ENCODE measurements around the gene NEK2.
A peak's percentile ranks its signal among the peaks of the same experiment; 100 is the strongest.
"Not testable (repeated sequence)": the region's sequence is repeated elsewhere in the genome, so short reads cannot be mapped to it uniquely, and the experiment has no call there.

The NEK2 gene

DNA sequence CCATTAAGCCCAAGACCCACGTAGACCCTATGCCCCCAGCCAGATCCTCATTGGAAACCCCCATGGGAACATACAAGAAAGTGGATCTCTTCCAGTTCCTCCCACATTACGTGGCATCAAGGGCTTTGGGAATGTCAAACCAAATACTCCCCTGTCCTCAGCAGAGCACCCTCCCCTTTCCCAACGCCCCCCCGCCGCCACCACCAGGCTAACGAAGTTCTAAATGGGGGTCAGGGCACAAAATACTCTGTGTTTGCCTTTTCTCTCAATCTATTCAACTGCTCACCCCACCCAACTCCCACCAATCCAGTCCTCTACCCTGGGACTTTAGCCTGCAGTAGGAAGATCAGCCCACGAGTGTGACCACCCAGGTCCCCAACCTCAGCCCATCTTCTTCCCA, 24.5 kb downstream of the NEK2 start:
- DNase-seq (ENCODE audit: low spot score) = no peak

DNA sequence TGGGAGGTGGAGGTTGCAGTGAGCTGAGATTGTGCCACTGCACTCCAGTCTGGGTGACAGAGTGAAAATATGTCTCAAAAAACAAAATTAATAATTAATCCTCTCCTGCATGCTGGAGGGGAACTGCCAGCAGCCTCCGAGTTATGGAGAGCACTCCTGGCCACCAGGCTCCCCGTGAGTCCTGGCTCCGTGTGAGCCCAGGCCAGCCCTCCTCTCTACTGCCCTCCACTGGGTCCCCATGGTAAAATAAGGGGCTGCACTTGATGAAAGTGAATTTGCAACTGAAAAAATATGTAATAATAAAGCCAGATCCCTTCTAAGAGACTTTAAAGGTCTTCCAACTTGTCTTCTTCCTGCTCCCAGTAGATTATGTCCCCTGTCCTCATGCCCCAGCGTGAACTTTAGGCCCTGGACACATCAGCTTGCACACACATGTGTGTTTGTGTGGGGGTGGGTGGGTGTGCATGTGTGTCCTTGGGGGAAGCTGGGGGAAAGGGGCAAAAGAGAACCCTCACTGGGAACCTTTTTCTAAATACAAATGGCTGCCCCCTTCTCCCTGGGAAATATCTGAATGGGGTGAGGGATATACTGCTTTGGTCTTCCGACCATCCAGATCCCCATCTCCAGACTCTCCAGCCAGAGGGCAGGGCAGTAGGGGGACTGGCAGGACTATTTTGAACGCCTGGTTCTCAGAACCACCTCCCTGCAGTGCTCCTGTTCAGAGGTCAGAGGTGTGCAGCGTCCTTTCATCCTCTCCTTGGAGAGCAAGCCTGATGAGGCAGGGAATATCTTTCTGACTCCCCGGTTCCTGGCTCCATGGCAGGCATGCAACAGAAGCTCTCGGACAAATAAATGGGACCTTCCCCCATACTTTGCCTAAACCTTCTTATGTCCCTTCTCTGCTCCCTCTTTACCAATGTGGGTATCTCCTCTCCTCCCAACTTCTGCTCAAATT, 26.2 kb downstream of the NEK2 start:
- DNase-seq (ENCODE audit: low spot score) = no peak

DNA sequence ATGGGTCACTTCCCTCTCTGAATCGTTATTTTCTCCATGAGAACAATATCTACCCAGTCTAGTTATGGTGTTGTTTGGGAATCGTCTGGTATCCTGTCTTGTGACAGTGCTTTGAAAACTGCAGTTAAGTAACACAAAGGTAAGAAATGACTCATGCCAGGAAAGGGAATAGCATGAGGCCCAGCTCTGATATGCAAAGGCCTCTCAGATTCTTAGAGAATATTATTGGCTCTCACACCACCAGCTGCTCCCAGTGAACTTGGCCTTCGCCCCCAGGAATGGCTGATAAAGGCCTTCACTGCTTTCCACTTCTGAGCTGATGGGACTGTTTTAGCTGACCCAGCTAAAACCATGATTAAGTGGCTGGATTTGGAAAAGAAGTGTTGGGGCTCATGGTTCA, 27.1 kb downstream of the NEK2 start:
- peak; percentile 83 for DNase-seq (ENCODE audit: low spot score)

DNA sequence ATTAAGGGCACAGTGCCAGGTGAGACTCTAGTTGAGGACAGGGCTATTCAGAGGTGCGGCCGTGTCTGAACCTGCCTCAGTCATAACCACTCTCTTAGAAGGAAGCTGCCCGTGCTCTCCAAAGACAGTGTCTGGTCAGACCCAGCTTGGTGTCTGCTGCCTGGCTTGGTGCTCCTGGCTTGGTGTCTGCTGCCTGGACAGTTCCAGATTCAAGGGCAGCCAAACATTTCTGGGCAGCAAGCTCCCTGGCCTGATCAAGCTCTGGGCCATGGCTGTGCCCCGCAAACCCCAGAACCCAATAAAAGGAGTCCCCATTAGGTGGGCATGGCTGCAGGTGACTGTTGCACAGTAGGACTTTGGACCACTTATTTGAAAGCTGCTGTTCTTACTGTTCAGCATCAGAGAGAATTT, 27.7 kb downstream of the NEK2 start:
- no peak for DNase-seq (ENCODE audit: low spot score)

DNA sequence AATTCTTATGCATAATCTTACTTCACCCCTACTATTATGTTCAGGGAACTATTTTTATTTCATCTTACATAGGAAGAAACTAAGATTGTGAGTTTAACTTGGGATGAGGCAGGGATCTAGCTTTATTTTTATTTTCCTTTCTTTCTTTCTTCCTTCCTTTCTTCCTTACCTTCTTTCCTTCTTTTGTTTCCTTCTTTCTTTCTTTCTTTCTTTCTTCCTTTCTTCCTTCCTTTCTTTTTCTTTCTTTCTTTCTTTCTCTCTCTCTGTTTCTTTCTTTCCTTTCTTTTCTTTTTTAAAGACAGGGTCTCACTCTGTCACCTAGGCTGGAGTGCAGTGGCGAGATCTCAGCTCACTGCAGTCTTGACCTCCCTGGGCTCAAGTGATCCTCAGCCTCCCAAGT, 28.9 kb downstream of the NEK2 start:
- DNase-seq (ENCODE audit: low spot score) = no peak

DNA sequence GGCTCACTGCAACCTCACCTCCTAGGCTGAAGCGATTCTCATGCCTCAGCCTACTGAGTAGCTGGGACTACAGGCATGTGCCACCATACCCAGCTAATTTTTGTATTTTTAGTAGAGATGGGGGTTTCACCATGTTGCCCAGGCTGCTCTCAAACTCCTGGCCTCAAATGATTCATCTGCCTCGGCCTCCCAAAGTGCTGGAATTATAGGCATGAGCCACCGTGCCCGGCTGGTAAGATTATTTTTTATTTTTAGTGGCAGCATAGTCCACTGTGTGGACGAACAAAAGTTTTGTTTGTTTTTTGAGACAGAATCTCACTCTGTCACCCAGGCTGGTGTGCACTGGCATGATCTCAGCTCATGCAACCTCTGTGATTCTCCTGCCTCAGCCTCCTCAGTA, 29.8 kb downstream of the NEK2 start:
- not testable (repeated sequence) for DNase-seq (ENCODE audit: low spot score)

DNA sequence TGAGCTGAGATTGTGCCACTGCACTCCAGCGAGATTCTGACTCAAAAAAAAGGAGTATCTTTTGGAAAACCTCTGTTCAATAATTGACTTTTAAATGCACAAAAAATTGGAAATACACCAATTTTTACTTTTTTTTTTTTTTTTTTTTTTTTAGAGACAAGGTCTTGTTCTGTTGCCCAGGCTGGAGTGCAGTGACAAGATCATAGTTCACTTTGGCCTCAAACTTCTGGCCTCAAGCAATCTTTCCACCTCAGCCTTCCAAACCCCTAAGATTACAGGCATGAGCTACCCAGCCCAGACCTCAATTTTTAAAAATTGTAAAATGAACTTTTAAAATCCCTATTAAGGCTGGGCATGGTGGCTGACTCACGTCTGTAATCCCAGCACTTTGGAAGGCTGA, 30.8 kb downstream of the NEK2 start:
- DNase-seq (ENCODE audit: low spot score) = no peak

DNA sequence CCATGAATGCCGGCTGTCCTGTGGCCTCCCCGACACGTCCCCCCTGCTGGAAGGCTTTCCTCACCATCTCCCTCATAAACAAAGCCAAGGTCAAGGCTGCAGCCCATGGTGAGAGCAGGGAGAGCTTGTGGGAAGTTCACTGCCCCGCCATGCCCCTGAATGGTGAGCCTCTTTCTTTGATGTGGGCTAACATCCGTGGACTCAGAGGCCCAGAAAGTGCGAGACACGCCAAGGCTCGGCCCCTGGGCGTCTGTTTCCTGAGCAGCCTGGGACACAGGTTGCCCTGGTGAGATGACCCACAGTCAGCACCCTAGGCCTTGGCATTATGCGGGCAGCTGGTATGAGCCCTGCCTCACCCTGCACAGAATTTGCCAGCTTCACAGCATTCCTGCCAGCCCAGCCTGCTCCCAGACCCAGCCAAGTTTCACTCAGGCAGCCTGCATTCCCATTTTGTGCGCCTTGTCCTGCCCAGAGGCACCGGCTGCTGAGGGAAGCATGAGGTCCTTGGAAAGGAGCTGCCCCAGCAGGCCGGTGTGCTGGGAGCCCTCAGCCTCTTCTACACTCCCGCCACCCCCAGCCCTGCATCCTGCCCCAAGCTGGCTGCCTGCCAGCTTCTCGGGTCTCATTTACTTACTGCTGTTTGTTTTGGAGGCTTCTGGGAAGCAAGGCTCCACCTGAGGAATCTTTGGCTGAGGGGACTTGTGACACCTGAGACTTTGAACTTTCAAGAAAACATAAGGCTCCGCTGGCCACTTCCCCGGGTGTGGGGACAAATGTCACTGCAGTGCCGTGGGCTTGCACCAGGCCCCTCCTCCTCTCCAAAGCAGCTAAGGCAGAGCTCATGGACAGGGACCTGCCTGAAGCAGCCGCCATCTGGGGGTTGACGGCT, 31.9 kb downstream of the NEK2 start:
- DNase-seq (ENCODE audit: low spot score) = peak; percentile 69

DNA sequence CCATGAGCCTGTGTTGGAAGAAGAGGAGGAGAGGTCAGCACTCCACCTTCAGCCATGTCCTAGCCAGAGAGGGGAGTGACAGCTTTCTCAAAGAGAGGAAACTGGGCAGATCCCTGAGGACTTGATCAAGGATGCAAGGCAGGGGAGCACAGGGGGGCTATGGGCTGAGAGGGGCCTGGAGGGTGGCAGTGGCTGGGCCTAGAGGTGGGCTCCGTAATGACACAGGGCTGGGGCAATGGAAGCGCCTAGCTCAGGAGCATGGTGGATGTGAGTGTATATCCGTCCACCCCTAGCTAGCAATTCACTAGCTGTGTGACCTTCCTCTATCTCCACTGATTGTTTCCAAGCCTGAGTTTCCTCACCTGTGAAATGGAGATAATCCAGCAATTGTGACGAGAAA, 32.6 kb downstream of the NEK2 start:
- no peak for DNase-seq (ENCODE audit: low spot score)

DNA sequence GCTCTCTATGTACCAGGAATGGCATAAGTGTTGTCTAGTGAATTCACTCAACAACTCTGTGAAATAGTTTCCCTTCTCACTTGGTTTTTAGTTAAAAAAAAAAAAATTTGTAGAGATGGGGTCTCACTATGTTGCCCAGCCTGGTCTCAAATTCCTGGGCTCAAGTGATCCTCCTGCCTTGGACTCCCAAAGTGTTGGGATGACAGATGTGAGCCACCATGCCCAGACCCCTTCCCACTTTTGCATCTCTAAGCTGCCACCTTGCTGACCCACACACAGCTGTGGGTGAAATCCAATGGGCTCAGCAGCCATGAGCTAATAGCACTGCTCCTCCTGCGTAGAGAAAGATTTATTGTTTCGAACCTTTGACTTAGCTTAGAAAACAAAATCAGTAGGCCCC, 33.5 kb downstream of the NEK2 start:
- no peak for DNase-seq (ENCODE audit: low spot score)

DNA sequence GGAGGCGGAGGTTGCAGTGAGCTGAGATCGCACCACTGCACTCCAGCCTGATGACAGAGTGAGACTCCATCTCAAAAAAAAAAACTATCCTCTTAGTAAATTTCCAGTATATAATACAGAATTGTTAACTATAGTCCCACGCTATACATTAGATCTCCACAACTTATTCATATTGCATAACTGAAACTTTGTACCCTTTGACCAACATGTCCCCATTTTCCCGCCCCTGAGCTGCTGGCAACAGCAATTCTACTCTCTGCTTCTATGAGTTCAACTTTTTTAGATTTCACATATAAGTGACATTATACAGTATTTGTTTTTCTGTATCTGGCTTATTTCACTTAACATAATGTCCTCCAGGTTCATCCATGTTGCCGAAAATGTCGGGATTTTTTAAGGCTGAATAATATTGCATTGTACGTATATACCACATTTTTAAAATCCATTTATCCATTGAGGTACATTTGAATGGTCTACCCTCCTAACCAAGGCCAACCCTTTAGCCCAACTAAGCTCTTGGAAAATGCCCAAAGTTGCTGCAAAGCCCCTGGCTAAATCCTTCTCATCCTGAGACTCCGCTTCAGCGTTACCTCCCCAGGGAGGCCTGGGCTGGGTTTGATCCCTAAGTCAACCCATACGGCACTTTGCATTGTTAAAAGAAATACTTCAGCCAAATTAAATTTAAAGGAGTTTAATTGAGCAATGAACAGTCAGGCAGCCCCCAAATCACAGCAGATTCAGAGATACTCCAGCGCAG, 34.2 kb downstream of the NEK2 start:
- DNase-seq (ENCODE audit: low spot score) = no peak

DNA sequence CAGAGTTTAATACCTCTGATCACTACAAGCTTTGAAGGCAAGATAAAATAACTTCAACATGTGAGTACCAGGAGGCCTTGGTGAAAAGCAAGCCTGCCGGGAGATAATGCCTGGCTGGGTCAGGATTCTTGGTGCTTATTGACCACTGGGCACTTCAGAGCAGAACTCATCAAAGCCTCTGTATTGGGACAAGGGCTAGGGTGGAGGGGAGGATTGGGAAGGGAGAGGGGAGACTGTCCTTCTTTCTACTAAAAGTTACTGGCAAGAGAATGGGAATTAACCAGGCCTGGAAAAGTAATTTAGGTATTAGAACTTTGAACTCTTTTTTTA, 35.2 kb downstream of the NEK2 start:
- DNase-seq (ENCODE audit: low spot score) = no peak

DNA sequence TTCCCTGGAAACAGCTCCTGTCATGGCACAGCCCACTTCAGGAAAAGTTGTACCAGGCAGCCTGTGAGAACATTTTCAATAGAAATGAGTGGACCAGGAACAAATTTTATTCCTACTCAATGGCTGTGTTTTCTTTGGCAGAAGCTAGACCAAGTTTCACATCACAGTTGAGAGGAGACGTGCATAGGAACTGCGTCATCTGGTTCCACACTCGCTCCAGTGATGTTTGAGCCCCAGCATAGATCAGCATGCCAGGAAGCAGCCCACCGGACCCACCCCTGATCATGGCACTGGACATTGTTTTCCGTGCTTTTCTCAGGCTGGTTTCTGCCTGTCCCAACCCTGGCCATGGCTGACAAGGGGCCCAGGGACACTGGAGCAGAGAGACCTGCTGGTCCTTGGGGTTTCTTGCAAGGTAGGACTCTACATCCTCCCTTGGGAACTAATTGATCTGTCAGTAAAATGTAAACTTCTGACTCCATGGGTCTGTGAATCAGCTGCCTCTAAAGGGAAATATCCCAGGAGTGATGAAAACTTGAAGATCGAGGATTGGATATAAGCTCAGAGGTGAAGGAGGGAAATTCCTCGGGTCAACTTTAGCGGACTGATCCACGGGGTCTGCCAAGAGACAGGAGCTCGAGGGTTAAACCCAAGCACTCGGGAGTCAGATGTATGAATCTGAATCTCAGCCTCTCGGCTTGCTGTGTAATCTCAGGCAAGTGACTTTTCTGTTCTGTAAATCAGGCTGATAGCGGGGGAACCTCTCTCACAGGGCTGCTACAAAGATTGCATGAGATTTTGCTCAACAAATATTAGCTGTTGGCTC, 35.7 kb downstream of the NEK2 start:
- no peak for DNase-seq (ENCODE audit: low spot score)

DNA sequence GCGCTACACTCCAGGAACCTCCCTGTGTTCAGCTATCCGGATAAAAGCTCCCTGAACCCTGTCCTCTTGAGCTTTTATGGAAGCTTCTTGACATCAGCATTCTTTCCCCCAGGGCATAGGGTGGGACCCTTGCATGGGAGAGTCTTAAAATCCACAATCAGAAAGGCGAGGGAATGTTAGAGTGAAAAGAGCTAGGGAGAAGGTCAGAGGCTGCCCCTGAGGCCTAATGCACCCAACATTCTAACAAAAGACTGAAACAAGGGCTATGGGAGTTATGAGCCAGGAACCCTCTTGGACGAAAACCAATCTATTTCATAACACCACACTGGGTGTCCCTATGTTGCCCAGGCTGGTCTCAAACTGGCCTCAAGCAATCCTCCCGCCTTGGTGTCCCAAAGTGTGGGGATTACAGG, 36.7 kb downstream of the NEK2 start:
- DNase-seq (ENCODE audit: low spot score) = no peak

DNA sequence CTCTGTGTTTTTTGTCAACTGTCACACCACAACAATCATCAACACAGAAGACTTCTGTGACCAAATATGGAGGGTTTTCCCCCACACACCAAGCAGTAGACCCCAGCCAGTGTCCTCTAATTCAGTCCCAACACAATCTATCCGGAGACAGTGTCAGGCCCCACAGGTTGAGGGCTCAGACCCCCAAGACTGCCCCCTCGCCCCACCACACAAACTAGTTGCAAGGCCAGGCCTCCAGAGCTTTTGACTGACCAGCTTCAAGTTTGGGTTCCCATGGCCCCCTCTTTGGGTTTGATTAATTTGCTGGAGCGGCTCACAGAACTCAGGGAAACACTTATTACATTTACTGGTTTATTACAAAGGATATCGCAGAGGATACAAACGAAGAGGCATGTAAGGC, 37.2 kb downstream of the NEK2 start:
- no peak for DNase-seq (ENCODE audit: low spot score)

DNA sequence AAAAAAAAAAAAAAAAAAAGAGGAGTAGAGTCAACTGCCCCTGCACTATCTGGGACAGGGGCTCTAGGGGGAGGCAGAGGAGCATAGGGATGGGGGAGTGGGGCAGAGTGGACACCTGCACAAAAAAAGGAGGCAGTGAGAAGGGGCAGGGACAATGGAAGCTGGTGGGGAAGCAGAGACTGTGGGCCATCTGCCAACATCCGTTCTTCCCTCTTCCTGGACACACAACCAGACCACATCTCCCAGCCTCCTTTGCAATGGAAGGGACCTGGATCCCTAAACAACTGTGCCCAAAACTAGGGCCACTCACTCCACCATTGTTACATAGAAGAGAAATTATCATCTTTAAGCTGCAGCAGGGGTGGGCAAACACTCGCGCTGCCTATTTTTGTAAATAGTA, 38.4 kb downstream of the NEK2 start:
- no peak for DNase-seq (ENCODE audit: low spot score)

DNA sequence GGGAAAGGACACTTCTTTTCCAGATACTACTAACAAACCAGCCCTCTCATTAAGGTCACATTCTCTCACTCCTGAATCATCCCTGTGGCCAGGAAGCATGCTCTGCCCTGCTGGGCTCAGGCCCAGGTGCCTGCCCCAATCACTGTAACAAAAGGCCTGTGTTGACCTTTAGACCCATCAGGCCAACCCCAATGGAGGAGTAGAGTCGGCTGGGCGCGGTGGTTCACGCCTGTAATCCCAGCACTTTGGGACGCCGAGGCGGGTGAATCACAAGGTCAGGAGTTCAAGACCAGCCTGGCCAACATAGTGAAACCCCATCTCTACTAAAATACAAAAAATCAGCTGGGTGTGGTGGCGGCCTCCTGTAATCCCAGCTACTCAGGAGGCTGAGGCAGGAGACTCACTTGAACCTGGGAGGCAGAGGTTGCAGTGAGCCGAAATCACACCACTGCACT, 38.8 kb downstream of the NEK2 start:
- DNase-seq (ENCODE audit: low spot score) = peak; percentile 87

DNA sequence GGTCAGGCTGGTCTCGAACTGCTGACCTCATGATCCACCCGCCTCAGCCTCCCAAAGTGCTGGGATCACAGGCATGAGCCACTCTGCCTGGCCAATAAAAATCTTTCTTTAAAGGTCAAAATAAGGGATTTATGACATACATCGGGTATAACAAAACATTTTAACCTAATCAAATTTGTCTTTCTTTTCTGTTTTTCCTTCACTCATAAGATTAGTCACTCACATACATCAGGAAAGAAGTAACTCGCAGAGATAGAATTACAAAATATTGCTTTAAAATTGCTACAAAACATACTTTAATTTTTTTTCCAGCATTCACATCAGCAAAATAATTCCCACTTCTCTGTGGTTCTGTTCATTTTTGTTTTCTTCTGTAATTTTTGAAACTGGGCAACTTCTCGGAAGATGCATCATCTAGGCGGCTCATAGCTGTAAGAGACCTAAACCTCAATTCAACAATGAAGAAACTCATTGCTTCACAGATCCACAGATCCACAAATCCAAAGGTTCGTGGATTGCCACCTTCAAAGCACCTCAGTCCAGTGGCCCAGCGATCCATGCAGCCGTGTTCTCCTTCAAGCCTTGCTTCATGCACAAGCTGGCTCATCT, 39.7 kb downstream of the NEK2 start:
- no peak for DNase-seq (ENCODE audit: low spot score)

DNA sequence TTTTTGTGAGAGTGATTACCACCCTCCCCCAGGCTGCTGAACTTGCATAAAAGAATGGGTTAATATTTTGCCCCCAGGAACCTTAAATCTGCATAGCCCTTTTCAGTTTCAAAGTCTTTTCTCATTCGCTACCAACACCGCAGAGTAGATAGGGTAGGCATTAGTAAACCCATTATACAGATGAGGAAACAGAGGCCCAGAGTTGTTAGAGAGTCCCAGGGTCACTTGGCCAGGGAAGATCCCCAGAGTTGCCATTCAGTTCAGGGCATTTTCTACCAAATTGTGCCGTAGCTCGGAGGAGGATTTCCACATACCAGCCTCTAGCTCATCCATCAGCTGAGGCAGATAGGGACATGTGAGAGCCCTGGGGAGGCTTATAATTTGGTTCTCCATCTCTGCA, 40.5 kb downstream of the NEK2 start:
- no peak for DNase-seq (ENCODE audit: low spot score)

DNA sequence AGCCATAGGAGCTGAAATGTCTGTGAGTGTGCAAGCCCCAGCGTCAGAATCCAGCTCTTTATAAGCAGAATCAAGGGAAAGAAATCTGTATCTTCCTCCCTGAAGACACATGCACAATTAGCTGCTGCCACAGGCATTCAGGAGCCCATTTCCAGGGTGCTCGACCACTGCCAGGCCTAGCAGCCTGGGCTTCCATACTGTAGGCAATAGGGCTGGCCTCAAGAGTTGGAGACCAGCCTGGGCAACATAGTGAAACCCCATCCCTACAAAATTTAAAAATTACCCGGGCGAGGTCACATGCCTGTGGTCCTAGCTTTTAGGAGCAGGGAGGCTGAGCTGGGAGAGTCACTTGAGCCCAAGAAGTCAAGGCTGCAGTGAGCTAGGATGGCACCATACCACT, 41.0 kb downstream of the NEK2 start:
- no peak for DNase-seq (ENCODE audit: low spot score)

DNA sequence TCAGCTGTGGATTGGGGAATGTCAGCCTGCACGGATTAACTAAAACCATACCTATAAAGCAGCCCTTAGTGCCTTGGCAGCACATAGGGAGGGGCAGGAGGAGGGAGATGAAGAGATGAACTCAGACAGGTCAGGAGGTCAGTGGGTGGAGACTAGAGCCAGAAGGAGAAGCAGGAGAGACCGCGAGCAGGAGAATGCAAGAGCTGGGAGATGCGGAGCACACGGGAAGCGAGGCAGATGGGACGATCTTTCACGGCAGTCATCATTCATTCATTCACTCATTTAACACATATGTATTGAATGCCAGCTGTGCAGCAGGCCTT, 41.9 kb downstream of the NEK2 start:
- no peak for DNase-seq (ENCODE audit: low spot score)

Data from LoVo (cell line).